Measurements from ENCODE around the gene STAT5A.

DNA sequence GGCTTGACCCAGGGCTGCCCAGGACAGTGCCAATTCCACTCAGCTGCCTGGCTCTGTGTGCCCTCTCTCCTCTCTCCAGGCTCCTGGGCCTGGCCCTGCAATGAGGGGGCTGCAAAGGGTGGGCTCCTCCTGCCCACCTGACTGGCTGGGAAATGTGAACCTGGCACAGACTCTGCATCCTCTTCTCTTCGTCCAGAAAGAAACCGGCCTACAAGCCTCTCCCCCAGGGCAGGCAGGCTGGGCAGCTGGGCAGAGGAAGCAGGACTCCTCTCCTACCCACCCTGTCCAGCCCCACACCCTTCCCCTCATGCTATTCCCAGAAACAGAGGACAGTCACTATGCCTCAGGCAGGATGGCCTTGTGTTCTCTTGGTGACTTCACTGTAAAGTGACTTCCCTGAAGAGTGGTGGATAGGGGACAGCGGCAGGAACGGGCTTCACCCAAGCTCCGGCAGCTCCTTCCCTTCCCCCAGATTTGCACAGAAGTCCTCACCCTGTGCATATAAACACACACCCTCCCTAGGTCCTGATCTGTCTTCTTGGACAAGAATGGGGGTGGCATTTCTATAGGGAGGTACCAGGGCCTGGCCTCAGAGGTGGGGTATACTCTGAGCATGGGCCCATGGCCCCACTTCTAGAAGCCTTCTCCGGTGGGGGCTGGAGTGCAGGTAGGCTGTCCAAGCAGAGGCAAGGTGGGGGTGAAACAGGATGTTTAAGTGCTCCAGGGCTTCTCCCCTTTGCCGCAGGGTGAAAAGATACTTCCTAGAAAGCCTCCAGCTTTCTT, 4.9 kb upstream of the STAT5A start:
- TF ChIP-seq, protein P1, sequence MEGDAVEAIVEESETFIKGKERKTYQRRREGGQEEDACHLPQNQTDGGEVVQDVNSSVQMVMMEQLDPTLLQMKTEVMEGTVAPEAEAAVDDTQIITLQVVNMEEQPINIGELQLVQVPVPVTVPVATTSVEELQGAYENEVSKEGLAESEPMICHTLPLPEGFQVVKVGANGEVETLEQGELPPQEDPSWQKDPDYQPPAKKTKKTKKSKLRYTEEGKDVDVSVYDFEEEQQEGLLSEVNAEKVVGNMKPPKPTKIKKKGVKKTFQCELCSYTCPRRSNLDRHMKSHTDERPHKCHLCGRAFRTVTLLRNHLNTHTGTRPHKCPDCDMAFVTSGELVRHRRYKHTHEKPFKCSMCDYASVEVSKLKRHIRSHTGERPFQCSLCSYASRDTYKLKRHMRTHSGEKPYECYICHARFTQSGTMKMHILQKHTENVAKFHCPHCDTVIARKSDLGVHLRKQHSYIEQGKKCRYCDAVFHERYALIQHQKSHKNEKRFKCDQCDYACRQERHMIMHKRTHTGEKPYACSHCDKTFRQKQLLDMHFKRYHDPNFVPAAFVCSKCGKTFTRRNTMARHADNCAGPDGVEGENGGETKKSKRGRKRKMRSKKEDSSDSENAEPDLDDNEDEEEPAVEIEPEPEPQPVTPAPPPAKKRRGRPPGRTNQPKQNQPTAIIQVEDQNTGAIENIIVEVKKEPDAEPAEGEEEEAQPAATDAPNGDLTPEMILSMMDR (IDR thresholded peaks at IDR 0.05) = no peak
- no peak for TF ChIP-seq POLR2A (IDR thresholded peaks at IDR 0.05)

Data from heart left ventricle (tissue), 13 donors.